Parietal lobe (tissue), 2 donors: ENCODE data around the gene MCM6. TPM values are rescaled to one million over a fixed set of nuclear protein-coding genes. Genes with fewer than 3 reads are reported as not detected.

Experiments used
- small RNA-seq: library from RNA; depleted of rRNA; stranded (forward); fragments of <200 nt; gene quantifications from one replicate; pipeline ENCODE3, GENCODE V24; 2014; ENCODE audit warnings: low replicate concordance
- total RNA-seq: library from RNA; depleted of rRNA; stranded (reverse); fragments of >200 nt; gene quantifications from one replicate; pipeline ENCODE4 v1.2.3, GENCODE V29; 2014

MCM6 gene
- total RNA-seq = 24.7 TPM

GRCh38 chr2:135876066-135876711, at the start of gene MCM6:
Gene MCM6 (minus strand): TSS chr2:135876443. CDS start chr2:135876365, 78 bp downstream.

GRCh38 chr2:135836596-135837270, 39.5 kb downstream of the MCM6 start, which contains the start of gene LCT:
Gene LCT (minus strand): TSS chr2:135837184. CDS start chr2:135837169, 15 bp downstream.

Small RNAs within 50 kb of the gene (small RNA-seq; reads per million reads assigned to genes)
- gene RF00019 = not detected

Other genes starting within 250 kb of the MCM6 start
- gene UBXN4, start 134.6 kb downstream of the MCM6 start, total RNA-seq = 88.3 TPM
- gene LCT, start 39.3 kb downstream of the MCM6 start, total RNA-seq = not detected
- 44.4 TPM for gene DARS1, start 109.2 kb upstream of the MCM6 start, total RNA-seq
- 77.3 TPM for gene CXCR4, start 241.7 kb upstream of the MCM6 start, total RNA-seq